Cardiac fibroblast (primary cell): ENCODE data around the gene ZNF592.
"Not testable (repeated sequence)": the region's sequence is repeated elsewhere in the genome, so short reads cannot be mapped to it uniquely, and the experiment has no call there.

Source experiments
- DNase-seq, 2 donors: peaks; one replicate each; pipeline versions ENCODE4 v3.0.0 to v3.0.0-alpha.2; 2010; ENCODE audit warnings: low read depth in 2 of 2
- H3K4me3 ChIP-seq, 2 donors: replicated peaks in 1 of 2; 1 replicate in 1 of 2; 2 replicates in 1 of 2; pipeline ENCODE4 v1.5.1; 2011; ENCODE audit warnings: low read depth in 2 of 2, low read length in 2 of 2, mild to moderate bottlenecking in 2 of 2, moderate library complexity in 1 of 2
- CTCF ChIP-seq: IDR thresholded peaks from one replicate; pipeline ENCODE4 v1.5.1; 2011; ENCODE audit warnings: low read depth, mild to moderate bottlenecking, low read length, inconsistent platforms

ZNF592 gene

GRCh38 chr15:84727429-84727828 lies 21.0 kb upstream of the ZNF592 start:
- no peak for DNase-seq
- H3K4me3 ChIP-seq = no peak overlapping the region
- no peak for TF ChIP-seq CTCF

GRCh38 chr15:84731774-84732173 lies 16.6 kb upstream of the ZNF592 start:
- peak; percentile 70 to 84 for DNase-seq
- no peak overlapping the region for H3K4me3 ChIP-seq
- TF ChIP-seq CTCF = no peak

GRCh38 chr15:84734794-84735479 lies 13.5 kb upstream of the ZNF592 start:
- no peak overlapping the region for H3K4me3 ChIP-seq
- peak; percentile 18 to 21 for DNase-seq
- no peak for TF ChIP-seq CTCF

GRCh38 chr15:84735480-84736061 lies 12.8 kb upstream of the ZNF592 start:
- H3K4me3 ChIP-seq = not testable (repeated sequence)

GRCh38 chr15:84736375-84736774 lies 12.0 kb upstream of the ZNF592 start:
- no peak for DNase-seq
- no peak for TF ChIP-seq CTCF
- H3K4me3 ChIP-seq = no peak overlapping the region

More at GRCh38 chr15:84735480-84736061, 12.8 kb upstream of the ZNF592 start:
- DNase-seq = peak in 1 of 2 donors; percentile 45

GRCh38 chr15:84737005-84737404 lies 11.4 kb upstream of the ZNF592 start:
- no peak overlapping the region for H3K4me3 ChIP-seq
- DNase-seq = no peak
- no peak for TF ChIP-seq CTCF

GRCh38 chr15:84740691-84741090 lies 7.7 kb upstream of the ZNF592 start:
- DNase-seq = no peak
- no peak overlapping the region for H3K4me3 ChIP-seq
- TF ChIP-seq CTCF = no peak
